ENCODE data around the gene SLC28A1.

Gene SLC28A1

GRCh38 chr15:84947947-84948830, 63.7 kb downstream of the SLC28A1 start:
- H3K4me3 ChIP-seq (ENCODE audit: low read depth, low read length): no peak overlapping the region
- peak; percentile 72 for DNase-seq (ENCODE audit: low read depth)
- TF ChIP-seq CTCF (conservative IDR thresholded peaks at IDR 0.05; ENCODE audit: low read depth, low read length): no peak

DNA sequence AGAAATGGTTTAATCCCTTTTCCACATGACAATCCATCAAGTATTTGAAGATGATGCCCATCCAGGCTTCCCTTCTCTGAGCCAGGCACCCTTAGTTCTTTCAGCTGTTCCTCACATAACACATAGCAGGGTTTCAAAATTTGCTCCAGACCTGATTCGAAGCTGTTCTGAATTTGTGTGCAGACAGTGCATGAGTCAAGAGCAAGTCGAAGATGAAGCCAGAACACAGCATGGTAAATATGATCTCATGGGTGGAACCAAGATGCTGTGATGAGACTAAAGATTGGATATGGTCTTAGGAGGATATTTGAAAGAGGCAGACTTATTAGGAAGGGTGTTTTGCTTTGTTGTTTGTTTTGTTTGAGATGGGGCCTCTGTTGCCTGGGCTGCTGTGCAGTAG, 64.6 kb downstream of the SLC28A1 start:
- H3K4me3 ChIP-seq (ENCODE audit: low read depth, low read length): no peak overlapping the region
- no peak for TF ChIP-seq CTCF (conservative IDR thresholded peaks at IDR 0.05; ENCODE audit: low read depth, low read length)
- DNase-seq (ENCODE audit: low read depth): peak; percentile 65

- no peak for TF ChIP-seq CTCF (conservative IDR thresholded peaks at IDR 0.05; ENCODE audit: low read depth, low read length)
- no peak for DNase-seq (ENCODE audit: low read depth)
- H3K4me3 ChIP-seq (ENCODE audit: low read depth, low read length): no peak overlapping the region
Measured at GRCh38 chr15:84949845-84950569, 65.5 kb downstream of the SLC28A1 start.

- no peak for TF ChIP-seq CTCF (conservative IDR thresholded peaks at IDR 0.05; ENCODE audit: low read depth, low read length)
- no peak overlapping the region for H3K4me3 ChIP-seq (ENCODE audit: low read depth, low read length)
- no peak for DNase-seq (ENCODE audit: low read depth)
Measured at GRCh38 chr15:84950570-84951111, 66.2 kb downstream of the SLC28A1 start.

DNA sequence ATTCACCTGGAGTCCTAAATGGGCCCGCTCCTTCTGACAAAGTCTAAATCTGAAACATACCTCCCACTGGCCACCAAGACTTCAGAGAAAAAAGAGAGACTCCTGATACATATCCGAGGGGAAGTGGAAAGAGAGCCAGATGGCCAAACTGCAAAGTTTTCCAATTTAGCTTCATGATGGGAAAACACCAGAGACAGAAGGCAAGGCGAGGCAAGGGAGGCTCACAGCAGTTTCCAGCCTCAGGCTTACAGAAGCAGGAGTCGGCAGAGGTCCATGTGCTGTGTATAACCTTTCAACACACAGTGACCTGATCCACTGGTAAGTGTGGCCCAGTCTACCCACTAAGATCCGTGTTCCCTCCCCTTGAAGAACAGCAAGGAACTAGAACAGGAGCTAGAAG, 67.3 kb downstream of the SLC28A1 start:
- TF ChIP-seq CTCF (conservative IDR thresholded peaks at IDR 0.05; ENCODE audit: low read depth, low read length): no peak
- DNase-seq (ENCODE audit: low read depth): no peak
- H3K4me3 ChIP-seq (ENCODE audit: low read depth, low read length): no peak overlapping the region

GRCh38 chr15:84953136-84953535, 68.7 kb downstream of the SLC28A1 start:
- no peak overlapping the region for H3K4me3 ChIP-seq (ENCODE audit: low read depth, low read length)
- TF ChIP-seq CTCF (conservative IDR thresholded peaks at IDR 0.05; ENCODE audit: low read depth, low read length): no peak
- DNase-seq (ENCODE audit: low read depth): peak; percentile 36
